Activated CD4-positive, alpha-beta T cell treated with anti-CD3 and anti-CD28 coated beads for 48 hours (primary cell): ENCODE measurements around the gene SEPTIN5.
"Not testable (repeated sequence)": the region's sequence is repeated elsewhere in the genome, so short reads cannot be mapped to it uniquely, and the experiment has no call there.

Experiments
- DNase-seq: peaks from one replicate; pipeline ENCODE4 v3.0.0-alpha.2; 2020

The SEPTIN5 gene

GRCh38 chr22:19721330-19722177 is 7.3 kb downstream of the SEPTIN5 start:
- no peak for DNase-seq

- no peak for DNase-seq
Observed at GRCh38 chr22:19722178-19722981, 8.1 kb downstream of the SEPTIN5 start.

- DNase-seq, result no peak
Observed at GRCh38 chr22:19722982-19723231, 8.6 kb downstream of the SEPTIN5 start.

GRCh38 chr22:19723232-19723982 is 9.1 kb downstream of the SEPTIN5 start, which contains the start of gene GP1BB:
TSS of gene GP1BB (plus strand) at chr22:19723539. CDS start at chr22:19723570, 31 bp downstream.
- peak; percentile 67 for DNase-seq

GRCh38 chr22:19723983-19724827 is 9.9 kb downstream of the SEPTIN5 start:
- peak; percentile 72 for DNase-seq

GRCh38 chr22:19724927-19725661 is 10.8 kb downstream of the SEPTIN5 start:
- no peak for DNase-seq

GRCh38 chr22:19726064-19726788 is 11.9 kb downstream of the SEPTIN5 start:
- DNase-seq, result not testable (repeated sequence)

- DNase-seq, result no peak
Observed at GRCh38 chr22:19727310-19728150, 13.2 kb downstream of the SEPTIN5 start.

- no peak for DNase-seq
Observed at GRCh38 chr22:19728271-19728670, 14.0 kb downstream of the SEPTIN5 start.

- DNase-seq, result no peak
Observed at GRCh38 chr22:19728836-19729235, 14.5 kb downstream of the SEPTIN5 start.

GRCh38 chr22:19729507-19729906 is 15.2 kb downstream of the SEPTIN5 start:
- DNase-seq, result no peak

GRCh38 chr22:19730198-19730597 is 15.9 kb downstream of the SEPTIN5 start:
- DNase-seq, result no peak

- DNase-seq, result peak; percentile 88
Observed at GRCh38 chr22:19730655-19731360, 16.5 kb downstream of the SEPTIN5 start.

- DNase-seq, result no peak
Observed at GRCh38 chr22:19731361-19732135, 17.2 kb downstream of the SEPTIN5 start.

- no peak for DNase-seq
Observed at GRCh38 chr22:19732403-19733113, 18.3 kb downstream of the SEPTIN5 start.

- DNase-seq, result no peak
Observed at GRCh38 chr22:19733755-19734154, 19.5 kb downstream of the SEPTIN5 start.

- no peak for DNase-seq
Observed at GRCh38 chr22:19734163-19734562, 19.9 kb downstream of the SEPTIN5 start.

GRCh38 chr22:19734837-19735382 is 20.6 kb downstream of the SEPTIN5 start:
- no peak for DNase-seq
